Ectodermal cell (in vitro differentiated cells): ENCODE data around the gene MACROD1.

Experiments used
- H3K27ac ChIP-seq: 2 replicates; pipeline ENCODE4 v1.7.0; 2013; ENCODE audit warnings: mild to moderate bottlenecking, low read depth, low read length; ENCODE audit not compliant: insufficient read depth, poor library complexity, severe bottlenecking
- H3K27me3 ChIP-seq: 2 replicates; pipeline ENCODE4 v1.7.0; 2013; ENCODE audit warnings: mild to moderate bottlenecking, low read length; ENCODE audit not compliant: insufficient read depth, control insufficient read depth, poor library complexity, severe bottlenecking
- H3K36me3 ChIP-seq: one replicate; pipeline ENCODE4 v1.7.0; 2013; ENCODE audit warnings: low read length; ENCODE audit not compliant: control insufficient read depth, insufficient read depth
- H3K4me1 ChIP-seq: one replicate; pipeline ENCODE4 v1.7.0; 2013; ENCODE audit warnings: low read length; ENCODE audit not compliant: control insufficient read depth, insufficient read depth
- H3K4me3 ChIP-seq: 2 replicates; pipeline ENCODE4 v1.7.0; 2013; ENCODE audit warnings: low read depth, low read length, control low read depth; ENCODE audit not compliant: insufficient read depth
- H3K9me3 ChIP-seq: 2 replicates; pipeline ENCODE4 v1.7.0; 2013; ENCODE audit warnings: mild to moderate bottlenecking, low read length, moderate library complexity; ENCODE audit not compliant: control insufficient read depth
- WGBS, 2 experiments: methylation state at CpG; one replicate each; pipeline ENCODE4 v1.1.7; 2013; ENCODE audit warnings: missing lambda C conversion rate in 2 of 2; 5-methylcytosine and 5-hydroxymethylcytosine counted together

MACROD1 gene

GRCh38 chr11:64150481-64151239, 15.3 kb downstream of the MACROD1 start:
- Histone ChIP-seq H3K36me3 (no peaks in the 10 kb centered on the region), H3K27me3 (no peaks in the 10 kb centered on the region), H3K4me3 (no peak overlapping the region), H3K9me3 (no peaks in the 10 kb centered on the region), H3K4me1 (peaks cover 3% of the 10 kb centered on the region), H3K27ac (no peak overlapping the region)
- WGBS, 2 experiments: 91% methylated on average over 24 of the region's 24 CpGs

GRCh38 chr11:64150051-64150450, 15.9 kb downstream of the MACROD1 start:
- H3K4me1 ChIP-seq: peaks cover 3% of the 10 kb centered on the region
- H3K9me3 ChIP-seq: no peaks in the 10 kb centered on the region
- H3K27me3 ChIP-seq: no peaks in the 10 kb centered on the region
- H3K36me3 ChIP-seq: no peaks in the 10 kb centered on the region
- WGBS, 2 experiments: 91 to 92% methylated on average over 15 of the region's 15 CpGs
- no peak overlapping the region for H3K4me3 ChIP-seq
- no peak overlapping the region for H3K27ac ChIP-seq

- no peaks in the 10 kb centered on the region for H3K36me3 ChIP-seq
- no peak overlapping the region for H3K4me3 ChIP-seq
- 80 to 81% methylated on average over 25 of the region's 25 CpGs for WGBS, 2 experiments
- H3K9me3 ChIP-seq: no peaks in the 10 kb centered on the region
- H3K4me1 ChIP-seq: peaks cover 3% of the 10 kb centered on the region
- no peaks in the 10 kb centered on the region for H3K27me3 ChIP-seq
- no peak overlapping the region for H3K27ac ChIP-seq
Measured at GRCh38 chr11:64148917-64149617, 16.8 kb downstream of the MACROD1 start.

- Histone ChIP-seq H3K4me1 (no peaks in the 10 kb centered on the region), H3K9me3 (no peaks in the 10 kb centered on the region), H3K27ac (no peak overlapping the region), H3K4me3 (no peak overlapping the region), H3K36me3 (no peaks in the 10 kb centered on the region), H3K27me3 (no peaks in the 10 kb centered on the region)
- WGBS, 2 experiments: 23 to 26% methylated on average over 19 of the region's 19 CpGs
Measured at GRCh38 chr11:64148226-64148916, 17.5 kb downstream of the MACROD1 start.

- Histone ChIP-seq H3K4me3 (no peak overlapping the region), H3K4me1 (no peaks in the 10 kb centered on the region), H3K27ac (no peak overlapping the region), H3K9me3 (no peaks in the 10 kb centered on the region), H3K36me3 (no peaks in the 10 kb centered on the region), H3K27me3 (no peaks in the 10 kb centered on the region)
- WGBS, 2 experiments: 77% methylated on average over 22 of the region's 22 CpGs
Measured at GRCh38 chr11:64146036-64146955, 19.6 kb downstream of the MACROD1 start.

- H3K4me3 ChIP-seq: no peak overlapping the region
- 94 to 95% methylated on average over 41 of the region's 41 CpGs for WGBS, 2 experiments
- no peaks in the 10 kb centered on the region for H3K36me3 ChIP-seq
- no peaks in the 10 kb centered on the region for H3K27me3 ChIP-seq
- H3K9me3 ChIP-seq: no peaks in the 10 kb centered on the region
- no peak overlapping the region for H3K27ac ChIP-seq
- no peaks in the 10 kb centered on the region for H3K4me1 ChIP-seq
Measured at GRCh38 chr11:64144587-64145472, 21.1 kb downstream of the MACROD1 start.

GRCh38 chr11:64141081-64141783, 24.7 kb downstream of the MACROD1 start:
- no peak overlapping the region for H3K4me3 ChIP-seq
- 91 to 92% methylated on average over 21 of the region's 21 CpGs for WGBS, 2 experiments
- no peak overlapping the region for H3K27ac ChIP-seq
- no peaks in the 10 kb centered on the region for H3K36me3 ChIP-seq
- peaks cover 20% of the 10 kb centered on the region for H3K4me1 ChIP-seq
- H3K27me3 ChIP-seq: no peaks in the 10 kb centered on the region
- no peaks in the 10 kb centered on the region for H3K9me3 ChIP-seq

GRCh38 chr11:64140082-64140481, 25.8 kb downstream of the MACROD1 start:
- no peak overlapping the region for H3K4me3 ChIP-seq
- WGBS, 2 experiments: 94 to 95% methylated on average over 8 of the region's 8 CpGs
- H3K27me3 ChIP-seq: no peaks in the 10 kb centered on the region
- H3K27ac ChIP-seq: no peak overlapping the region
- no peaks in the 10 kb centered on the region for H3K36me3 ChIP-seq
- H3K9me3 ChIP-seq: no peaks in the 10 kb centered on the region
- peaks cover 23% of the 10 kb centered on the region for H3K4me1 ChIP-seq
